ENCODE results near the gene XPO6.

GRCh38 chr16:28121527-28121926, 90.2 kb downstream of the XPO6 start:
- TF ChIP-seq CTCF (IDR thresholded peaks at IDR 0.05) (no peak), POLR2AphosphoS5 (IDR thresholded peaks at IDR 0.05; ENCODE audit: insufficient read depth in 1 of 2, low read depth in 1 of 2) (no peak), POLR2A (IDR thresholded peaks at IDR 0.05) (no peak)
